ENCODE measurements around the gene CCDC70. TPM values are rescaled to one million over a fixed set of nuclear protein-coding genes. Genes with fewer than 3 reads are reported as not detected.

Gene CCDC70
- total RNA-seq, 4 donors from 2014 or later, result not detected

- Histone ChIP-seq H3K27ac (no peak within 1 kb of the TSS), H3K36me3 (no peaks in the 10 kb centered on the region), H3K4me1 (peaks cover 0 to 13% (median 0%) of the 10 kb centered on the region in 4 donors), H3K4me3 (peak within 1 kb of the TSS in 2 of 4 donors; percentile 33 to 47), H3K27me3 (no peaks in the 10 kb centered on the region), H3K9me3 (no peaks in the 10 kb centered on the region)
- peak; percentile 29 to 72 (median 71) for DNase-seq
- TF ChIP-seq CTCF (IDR thresholded peaks at IDR 0.05) (peak in 5 of 6 experiments; percentile 46 to 81 (median 73)), POLR2A (IDR thresholded peaks at IDR 0.05) (no peak)
Measured at GRCh38 chr13:51844862-51845573, 16.8 kb upstream of the CCDC70 start, which contains the start of gene TMEM272. Gene TMEM272, minus strand, starts transcription at chr13:51845177. Its CDS starts 6,647 bp downstream, at chr13:51838530.

GRCh38 chr13:51845574-51846318 is 16.0 kb upstream of the CCDC70 start:
- peaks cover 0 to 13% (median 0%) of the 10 kb centered on the region in 4 donors for H3K4me1 ChIP-seq
- DNase-seq, result no peak
- peak overlapping the region in 2 of 4 donors; percentile 33 to 47 for H3K4me3 ChIP-seq
- H3K27me3 ChIP-seq, result no peaks in the 10 kb centered on the region
- TF ChIP-seq POLR2A (IDR thresholded peaks at IDR 0.05) (no peak), CTCF (IDR thresholded peaks at IDR 0.05) (no peak)
- H3K9me3 ChIP-seq, result no peaks in the 10 kb centered on the region
- no peaks in the 10 kb centered on the region for H3K36me3 ChIP-seq
- no peak overlapping the region for H3K27ac ChIP-seq

GRCh38 chr13:51846756-51847155 is 15.0 kb upstream of the CCDC70 start:
- no peak for DNase-seq
- no peak overlapping the region for H3K27ac ChIP-seq
- peaks cover 0 to 13% (median 0%) of the 10 kb centered on the region in 4 donors for H3K4me1 ChIP-seq
- no peaks in the 10 kb centered on the region for H3K9me3 ChIP-seq
- H3K4me3 ChIP-seq, result no peak overlapping the region
- no peaks in the 10 kb centered on the region for H3K36me3 ChIP-seq
- TF ChIP-seq CTCF (IDR thresholded peaks at IDR 0.05) (no peak), POLR2A (IDR thresholded peaks at IDR 0.05) (no peak)
- H3K27me3 ChIP-seq, result no peaks in the 10 kb centered on the region

- Histone ChIP-seq H3K4me3 (no peak overlapping the region), H3K4me1 (peaks cover 0 to 13% (median 0%) of the 10 kb centered on the region in 4 donors), H3K27me3 (no peaks in the 10 kb centered on the region), H3K36me3 (no peaks in the 10 kb centered on the region), H3K27ac (no peak overlapping the region), H3K9me3 (no peaks in the 10 kb centered on the region)
- no peak for TF ChIP-seq POLR2A (IDR thresholded peaks at IDR 0.05)
- TF ChIP-seq CTCF (IDR thresholded peaks at IDR 0.05), result no peak
- no peak for DNase-seq
Measured at GRCh38 chr13:51848674-51849073, 13.1 kb upstream of the CCDC70 start.

- H3K4me1 ChIP-seq, result peaks cover 0 to 13% (median 0%) of the 10 kb centered on the region in 4 donors
- no peaks in the 10 kb centered on the region for H3K9me3 ChIP-seq
- peak in 4 of 6 experiments; percentile 25 to 38 (median 33) for TF ChIP-seq CTCF (IDR thresholded peaks at IDR 0.05)
- TF ChIP-seq POLR2A (IDR thresholded peaks at IDR 0.05), result no peak
- no peak for DNase-seq
- H3K27ac ChIP-seq, result no peak overlapping the region
- no peaks in the 10 kb centered on the region for H3K27me3 ChIP-seq
- H3K36me3 ChIP-seq, result no peaks in the 10 kb centered on the region
- no peak overlapping the region for H3K4me3 ChIP-seq
Measured at GRCh38 chr13:51849145-51850101, 12.3 kb upstream of the CCDC70 start.
